OCI-LY7 (cell line): ENCODE data around the gene PRKAB1. TPM values are rescaled to one million over a fixed set of nuclear protein-coding genes. Genes with fewer than 3 reads are reported as not detected.
"Not testable (repeated sequence)": the region's sequence is repeated elsewhere in the genome, so short reads cannot be mapped to it uniquely, and the experiment has no call there.

Experiments
- BruUV-seq: library from RNA; stranded (reverse); fragments of 400-500 nt; replicated peaks from 2 replicates; lab custom pipeline; 2021; lab: Mats Ljungman, UMichigan
- CTCF ChIA-PET: fragments of 300-600 bp; sonication (Branson Sonifier 250); formaldehyde crosslinking; loops from one replicate; lab custom pipeline; 2022; ENCODE audit warnings: antibody characterized with exemption; ENCODE audit not compliant: unreplicated experiment; lab: Charles Lee
- POLR2A ChIA-PET: fragments of 300-600 bp; sonication (Branson Sonifier 250); formaldehyde crosslinking; loops from one replicate; lab custom pipeline; 2022; ENCODE audit warnings: antibody characterized with exemption; lab: Charles Lee
- DNase-seq: peaks from one replicate; pipeline ENCODE4 v3.0.0-alpha.2; 2015; ENCODE audit warnings: low spot score
- H2AFZ ChIP-seq: fragments of 200-600 bp; sonication (generic), shearing (Covaris generic); 2 replicates; pipeline ENCODE4 v1.6.1; 2014; ENCODE audit warnings: mild to moderate bottlenecking, antibody characterized with exemption, low read length, moderate library complexity
- H3K27ac ChIP-seq: fragments of 200-600 bp; sonication (generic); 2 replicates; pipeline ENCODE4 v1.5.1; 2014; ENCODE audit warnings: mixed run types, low read depth, mild to moderate bottlenecking, moderate library complexity, low read length, inconsistent platforms; ENCODE audit not compliant: poor library complexity, severe bottlenecking
- H3K36me3 ChIP-seq: fragments of 200-600 bp; sonication (generic); 2 replicates; pipeline ENCODE4 v1.6.1; 2014; ENCODE audit warnings: mild to moderate bottlenecking, antibody characterized with exemption, low read length, moderate library complexity, mixed read lengths; ENCODE audit not compliant: insufficient read depth
- H3K4me1 ChIP-seq: fragments of 200-600 bp; sonication (generic); 2 replicates; pipeline ENCODE4 v1.5.1; 2014; ENCODE audit warnings: mild to moderate bottlenecking, low read length; ENCODE audit not compliant: insufficient read depth, poor library complexity, severe bottlenecking
- H3K4me2 ChIP-seq: fragments of 200-600 bp; sonication (generic); 2 replicates; pipeline ENCODE4 v1.6.1; 2014; ENCODE audit warnings: mild to moderate bottlenecking, low read length
- H3K4me3 ChIP-seq: fragments of 200-600 bp; sonication (generic); 2 replicates; pipeline ENCODE4 v1.5.1; 2014; ENCODE audit warnings: mild to moderate bottlenecking, low read depth, low read length; ENCODE audit not compliant: poor library complexity, severe bottlenecking
- H3K79me2 ChIP-seq: fragments of 200-600 bp; sonication (generic); 2 replicates; pipeline ENCODE4 v1.6.1; 2016; ENCODE audit warnings: low read depth, mild to moderate bottlenecking, low read length, moderate library complexity, mixed read lengths; ENCODE audit not compliant: insufficient read depth
- H3K9me2 ChIP-seq: fragments of 200-600 bp; sonication (generic); 2 replicates; pipeline ENCODE4 v1.6.1; 2016; ENCODE audit warnings: mild to moderate bottlenecking, low read length, mixed read lengths; ENCODE audit not compliant: insufficient read depth
- H3K9me3 ChIP-seq: fragments of 200-600 bp; sonication (generic); 2 replicates; pipeline ENCODE4 v1.6.1; 2014; ENCODE audit warnings: mild to moderate bottlenecking, mixed run types, low read length, mixed read lengths
- H4K20me1 ChIP-seq: fragments of 200-600 bp; sonication (generic); 2 replicates; pipeline ENCODE4 v1.6.1; 2014; ENCODE audit warnings: mild to moderate bottlenecking, antibody characterized with exemption, low read length, moderate library complexity, mixed read lengths; ENCODE audit not compliant: insufficient read depth
- CTCF ChIP-seq: fragments of 200-600 bp; sonication (generic); conservative IDR thresholded peaks from 2 replicates; pipeline ENCODE4 v1.5.1; 2014; ENCODE audit warnings: mild to moderate bottlenecking, antibody characterized with exemption, low read length, moderate library complexity, mixed read lengths
- EZH2phosphoT487 ChIP-seq: fragments of 200-600 bp; sonication (generic); IDR thresholded peaks from 2 replicates; pipeline ENCODE4 v1.6.1; 2018; ENCODE audit warnings: low read depth, borderline replicate concordance, mild to moderate bottlenecking, mixed run types, antibody characterized with exemption, low read length, moderate library complexity, mixed read lengths
- intact Hi-C: fragments of 100-400 bp; cut with micrococcal nuclease; formaldehyde crosslinking; loops from one replicate; pipeline ENCODE4 v1.10.0; 2022; ENCODE audit not compliant: unreplicated experiment
- total RNA-seq, 2 experiments: library from RNA; depleted of rRNA in 1 of 2; stranded (reverse); fragments of >200 nt in 1 of 2; shearing (Covaris generic) in 1 of 2; gene quantifications; 2 replicates each; pipeline ENCODE4 v1.2.3, GENCODE V29; 2014 to 2022

The PRKAB1 gene
- total RNA-seq, 2 experiments from 2014 or later = 32.4 to 45.1 TPM

GRCh38 chr12:119652665-119653064 lies 15.3 kb upstream of the PRKAB1 start:
- CTCF ChIA-PET = no interaction called here
- no peak overlapping the region for H3K27ac ChIP-seq
- TF ChIP-seq EZH2phosphoT487 (no peak), CTCF (no peak)
- DNase-seq = no peak
- no peaks in the 10 kb centered on the region for H4K20me1 ChIP-seq
- intact Hi-C loops = no loop called here
- no peaks in the 10 kb centered on the region for H3K9me2 ChIP-seq
- H3K79me2 ChIP-seq = no peaks in the 10 kb centered on the region
- no peaks in the 10 kb centered on the region for H3K4me1 ChIP-seq
- peaks cover 3% of the 10 kb centered on the region; the same call in 1 of the 2 replicates for H3K9me3 ChIP-seq
- BruUV-seq = no TSS peak
- no peaks in the 10 kb centered on the region for H3K36me3 ChIP-seq
- H2AFZ ChIP-seq = no peak overlapping the region
- H3K4me3 ChIP-seq = no peak overlapping the region
- POLR2A ChIA-PET = interaction anchor here (1.2 to 1.7 kb wide), 2 partner anchors 10 to 25 kb away, joined by 4 to 6 read pairs; no protein-coding TSS in a partner anchor
- no peak overlapping the region for H3K4me2 ChIP-seq

- POLR2A ChIA-PET, H4K20me1 ChIP-seq, DNase-seq, BruUV-seq, H3K4me1 ChIP-seq, H2AFZ ChIP-seq, CTCF ChIA-PET, H3K79me2 ChIP-seq, H3K27ac ChIP-seq, H3K4me2 ChIP-seq, H3K9me2 ChIP-seq, H3K36me3 ChIP-seq, H3K9me3 ChIP-seq, intact Hi-C loops, H3K4me3 ChIP-seq: not testable (repeated sequence)
Observed at GRCh38 chr12:119657001-119657400, 10.9 kb upstream of the PRKAB1 start.

- H3K4me3 ChIP-seq, H3K4me2 ChIP-seq, H3K9me2 ChIP-seq, H3K4me1 ChIP-seq, H3K79me2 ChIP-seq, H4K20me1 ChIP-seq, DNase-seq, POLR2A ChIA-PET, H2AFZ ChIP-seq, H3K36me3 ChIP-seq, H3K9me3 ChIP-seq, CTCF ChIA-PET, BruUV-seq, H3K27ac ChIP-seq, intact Hi-C loops: not testable (repeated sequence)
Observed at GRCh38 chr12:119658166-119658565, 9.8 kb upstream of the PRKAB1 start.

- ChIA-PET CTCF (no interaction called here), POLR2A (no interaction called here)
- Histone ChIP-seq H4K20me1 (no peaks in the 10 kb centered on the region), H3K9me2 (no peaks in the 10 kb centered on the region), H3K4me1 (no peaks in the 10 kb centered on the region), H3K9me3 (no peaks in the 10 kb centered on the region), H3K4me3 (no peak overlapping the region), H3K79me2 (no peaks in the 10 kb centered on the region), H3K36me3 (no peaks in the 10 kb centered on the region), H3K27ac (no peak overlapping the region), H2AFZ (no peak overlapping the region), H3K4me2 (no peak overlapping the region)
- DNase-seq = peak; percentile 57
- intact Hi-C loops = no loop called here
- no TSS peak for BruUV-seq
- TF ChIP-seq CTCF = peak; percentile 92
- TF ChIP-seq EZH2phosphoT487 = no peak
Observed at GRCh38 chr12:119659289-119659897, 8.5 kb upstream of the PRKAB1 start.
